Thoracic aorta (tissue), 2 donors: ENCODE results near the gene FBLN7. TPM values are rescaled to one million over a fixed set of nuclear protein-coding genes. Genes with fewer than 3 reads are reported as not detected.

Source experiments
- ATAC-seq: fragments of 150-250 bp; one replicate; pipeline ENCODE4 v1.8.0; 2017; ENCODE audit warnings: low read depth; ENCODE audit not compliant: insufficient number of reproducible peaks, low FRiP score
- DNase-seq: peaks from one replicate; pipeline ENCODE4 v3.0.0-alpha.2; 2020; ENCODE audit warnings: low spot score
- H3K27ac ChIP-seq, 2 donors: fragments of 200-600 bp; sonication (generic); 1 replicate in 1 of 2; 2 replicates in 1 of 2; pipeline ENCODE4 v1.5.1; 2016; ENCODE audit warnings: mild to moderate bottlenecking in 2 of 2, moderate library complexity in 2 of 2
- H3K27me3 ChIP-seq: fragments of 200-600 bp; sonication (generic); replicated peaks from 2 replicates; pipeline ENCODE4 v1.6.0; 2016; ENCODE audit warnings: mild to moderate bottlenecking; ENCODE audit not compliant: insufficient read depth
- H3K36me3 ChIP-seq: fragments of 200-600 bp; sonication (generic); one replicate; pipeline ENCODE4 v1.5.1; 2016
- H3K4me1 ChIP-seq, 2 donors: fragments of 200-600 bp; sonication (generic); 1 replicate in 1 of 2; 2 replicates in 1 of 2; pipeline versions ENCODE4 v1.5.1 to v1.6.0; 2016; ENCODE audit warnings: low read depth in 2 of 2, mild to moderate bottlenecking in 1 of 2; ENCODE audit not compliant: control insufficient read depth in 1 of 2
- H3K4me3 ChIP-seq: fragments of 200-600 bp; sonication (generic); 2 replicates; pipeline ENCODE4 v1.5.1; 2016; ENCODE audit warnings: mild to moderate bottlenecking
- H3K9me3 ChIP-seq: fragments of 200-600 bp; sonication (generic); 2 replicates; pipeline ENCODE4 v1.5.1; 2016
- total RNA-seq, 2 donors: library from RNA; depleted of rRNA; stranded (reverse); fragments of >200 nt; gene quantifications; one replicate each; pipeline versions ENCODE4 v1.1.0 to v1.2.3, GENCODE V29; 2016
- TF ChIP-seq, protein P1 (sequence below): fragments of 200-600 bp; sonication (generic); IDR thresholded peaks from one replicate; pipeline ENCODE4 v1.5.1; 2019; ENCODE audit warnings: antibody characterized with exemption

Gene FBLN7
- total RNA-seq, 2 donors from 2014 or later, result 5.1 to 15.6 TPM

DNA sequence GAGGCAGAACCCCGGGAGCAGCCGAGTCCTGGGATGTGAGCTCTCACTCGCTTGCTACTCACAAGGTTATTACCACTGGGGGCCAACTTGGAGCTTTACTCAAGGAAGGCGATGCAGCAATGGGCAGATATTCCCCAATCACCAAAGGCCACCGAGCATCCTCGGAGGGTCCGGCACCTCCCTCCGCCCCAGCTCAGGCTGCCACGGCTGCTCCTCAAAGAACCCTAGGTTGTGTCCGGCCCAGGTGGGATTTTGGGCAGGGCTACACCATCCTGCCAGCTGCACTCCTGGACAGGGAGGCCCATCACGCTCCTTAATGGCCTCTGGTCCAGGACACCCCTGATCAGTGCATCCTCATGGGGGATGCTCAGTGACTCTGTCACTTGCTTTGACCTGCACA lies 24.8 kb downstream of the FBLN7 start:
- no peaks in the 10 kb centered on the region for H3K9me3 ChIP-seq
- H3K4me3 ChIP-seq, result no peak overlapping the region
- no peaks in the 10 kb centered on the region for H3K36me3 ChIP-seq
- TF ChIP-seq, protein P1, sequence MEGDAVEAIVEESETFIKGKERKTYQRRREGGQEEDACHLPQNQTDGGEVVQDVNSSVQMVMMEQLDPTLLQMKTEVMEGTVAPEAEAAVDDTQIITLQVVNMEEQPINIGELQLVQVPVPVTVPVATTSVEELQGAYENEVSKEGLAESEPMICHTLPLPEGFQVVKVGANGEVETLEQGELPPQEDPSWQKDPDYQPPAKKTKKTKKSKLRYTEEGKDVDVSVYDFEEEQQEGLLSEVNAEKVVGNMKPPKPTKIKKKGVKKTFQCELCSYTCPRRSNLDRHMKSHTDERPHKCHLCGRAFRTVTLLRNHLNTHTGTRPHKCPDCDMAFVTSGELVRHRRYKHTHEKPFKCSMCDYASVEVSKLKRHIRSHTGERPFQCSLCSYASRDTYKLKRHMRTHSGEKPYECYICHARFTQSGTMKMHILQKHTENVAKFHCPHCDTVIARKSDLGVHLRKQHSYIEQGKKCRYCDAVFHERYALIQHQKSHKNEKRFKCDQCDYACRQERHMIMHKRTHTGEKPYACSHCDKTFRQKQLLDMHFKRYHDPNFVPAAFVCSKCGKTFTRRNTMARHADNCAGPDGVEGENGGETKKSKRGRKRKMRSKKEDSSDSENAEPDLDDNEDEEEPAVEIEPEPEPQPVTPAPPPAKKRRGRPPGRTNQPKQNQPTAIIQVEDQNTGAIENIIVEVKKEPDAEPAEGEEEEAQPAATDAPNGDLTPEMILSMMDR, result no peak
- H3K27me3 ChIP-seq, result no peaks in the 10 kb centered on the region
- ATAC-seq (no peak), DNase-seq (no peak)
- no peaks in the 10 kb centered on the region for H3K4me1 ChIP-seq
- no peak overlapping the region for H3K27ac ChIP-seq

DNA sequence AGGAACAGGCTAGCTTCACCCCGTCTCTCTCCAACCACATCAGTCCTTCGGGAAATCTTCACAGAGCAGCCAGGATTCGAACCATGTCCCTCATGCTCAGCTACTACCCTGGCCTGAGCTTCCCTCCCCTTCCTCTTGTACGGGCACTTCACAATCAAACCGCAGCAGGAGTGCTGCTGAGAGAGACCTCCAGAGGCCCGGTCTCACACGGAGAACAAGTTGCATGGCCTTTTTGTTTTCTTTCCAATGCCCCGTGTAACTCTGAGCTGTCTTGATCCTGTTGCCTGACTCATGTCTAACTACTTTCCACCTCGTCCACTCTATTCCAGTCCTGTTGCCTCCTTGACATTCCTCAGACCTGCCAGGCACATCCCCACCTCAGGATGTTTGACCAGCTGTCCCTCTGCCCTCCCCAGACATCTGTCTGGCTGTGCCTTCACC lies 25.4 kb downstream of the FBLN7 start:
- H3K27me3 ChIP-seq, result no peaks in the 10 kb centered on the region
- no peaks in the 10 kb centered on the region for H3K4me1 ChIP-seq
- H3K9me3 ChIP-seq, result no peaks in the 10 kb centered on the region
- no peak overlapping the region for H3K4me3 ChIP-seq
- no peaks in the 10 kb centered on the region for H3K36me3 ChIP-seq
- DNase-seq (no peak), ATAC-seq (no peak)
- TF ChIP-seq, protein P1, result no peak
- no peak overlapping the region for H3K27ac ChIP-seq

DNA sequence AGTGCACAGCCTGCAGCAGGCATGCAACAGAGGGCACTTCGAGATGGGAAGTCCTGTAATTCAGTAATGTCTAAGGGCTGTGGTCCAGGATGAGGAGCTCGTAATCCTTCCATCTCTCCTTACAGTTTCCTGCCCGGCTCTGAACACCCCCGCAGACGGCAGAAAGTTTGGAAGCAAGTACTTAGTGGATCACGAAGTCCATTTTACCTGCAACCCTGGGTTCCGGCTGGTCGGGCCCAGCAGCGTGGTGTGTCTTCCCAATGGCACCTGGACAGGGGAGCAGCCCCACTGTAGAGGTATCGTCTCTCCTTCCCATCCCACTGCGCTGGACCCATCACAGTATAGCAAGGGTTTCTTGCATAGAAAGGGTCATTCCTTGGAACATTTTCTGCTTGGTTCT lies 26.7 kb downstream of the FBLN7 start:
- H3K4me1 ChIP-seq, result no peaks in the 10 kb centered on the region
- ATAC-seq (no peak), DNase-seq (no peak)
- no peaks in the 10 kb centered on the region for H3K36me3 ChIP-seq
- no peak overlapping the region for H3K27ac ChIP-seq
- TF ChIP-seq, protein P1, result no peak
- H3K27me3 ChIP-seq, result no peaks in the 10 kb centered on the region
- H3K4me3 ChIP-seq, result no peak overlapping the region
- no peaks in the 10 kb centered on the region for H3K9me3 ChIP-seq

DNA sequence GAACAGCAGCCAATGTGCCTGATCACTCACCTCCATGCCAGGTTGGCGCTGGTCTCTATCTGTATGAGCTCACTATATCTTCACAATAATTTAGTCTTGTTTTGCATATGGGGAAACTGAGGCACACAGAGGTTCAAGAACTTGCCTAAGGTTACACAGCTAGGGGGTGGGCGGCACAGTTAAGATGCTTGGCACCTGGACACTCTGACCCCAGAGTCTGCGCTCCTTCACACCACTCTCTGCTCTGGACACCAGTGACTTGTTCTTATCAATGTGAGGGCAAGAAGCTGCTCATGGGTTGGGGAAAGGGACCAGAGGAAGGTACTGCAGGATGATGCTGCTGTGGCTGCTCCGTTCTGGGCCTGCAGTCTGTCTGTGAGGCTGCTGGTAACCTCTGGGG lies 27.1 kb downstream of the FBLN7 start:
- TF ChIP-seq, protein P1, result no peak
- Histone ChIP-seq H3K27ac (no peak overlapping the region), H3K27me3 (no peaks in the 10 kb centered on the region), H3K9me3 (no peaks in the 10 kb centered on the region), H3K36me3 (no peaks in the 10 kb centered on the region), H3K4me3 (no peak overlapping the region), H3K4me1 (no peaks in the 10 kb centered on the region)
- ATAC-seq (no peak), DNase-seq (no peak)

DNA sequence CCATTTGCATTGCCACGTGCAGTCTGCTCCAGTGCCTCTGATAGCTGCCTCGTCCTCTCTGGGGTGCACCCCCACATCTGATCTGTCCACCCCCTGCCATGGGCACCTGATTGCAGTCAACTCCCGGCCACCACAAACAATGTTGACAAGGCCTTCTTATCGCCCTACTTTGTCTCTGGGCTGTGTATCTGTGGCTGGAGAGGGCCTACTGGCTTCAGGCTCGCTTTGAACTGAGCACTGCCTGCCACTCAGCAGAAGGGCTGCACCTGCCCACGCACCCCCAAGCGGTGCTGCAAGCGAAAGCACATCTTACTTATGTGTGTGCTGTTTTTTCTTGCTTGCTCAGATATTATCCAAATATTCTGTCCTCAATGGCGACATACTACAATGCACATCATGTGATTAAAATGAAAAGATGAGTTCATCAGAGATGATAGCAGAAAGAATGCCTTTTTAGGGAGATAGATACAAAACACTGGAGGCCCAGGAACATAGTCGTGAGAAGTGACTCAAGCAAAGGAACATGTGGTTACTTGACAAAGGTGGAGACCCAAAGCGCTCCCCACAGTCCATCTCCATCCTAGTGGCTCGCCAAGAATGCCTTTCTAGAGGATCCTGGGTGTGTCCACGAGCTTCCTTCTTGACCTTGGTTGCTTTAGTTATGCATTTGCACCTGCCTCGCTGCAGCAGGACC lies 28.8 kb downstream of the FBLN7 start:
- H3K4me3 ChIP-seq, result no peak overlapping the region
- no peak for ATAC-seq
- H3K4me1 ChIP-seq, result no peaks in the 10 kb centered on the region
- no peaks in the 10 kb centered on the region for H3K27me3 ChIP-seq
- TF ChIP-seq, protein P1, result no peak
- no peak for DNase-seq
- H3K27ac ChIP-seq, result no peak overlapping the region
- H3K36me3 ChIP-seq, result no peaks in the 10 kb centered on the region
- H3K9me3 ChIP-seq, result no peaks in the 10 kb centered on the region
